Activated T-cell treated with anti-CD3 and anti-CD28 coated beads, Interleukin-2, amount 50 U/mL, for 72 hours (primary cell): ENCODE data around the gene MAPK13. TPM values are rescaled to one million over a fixed set of nuclear protein-coding genes. Genes with fewer than 3 reads are reported as not detected.
"Not testable (repeated sequence)": the region's sequence is repeated elsewhere in the genome, so short reads cannot be mapped to it uniquely, and the experiment has no call there.

ENCODE experiments used
- ATAC-seq, 2 donors: fragments of 150-1000 bp; cut with Tn5 transposase; replicated peaks in 1 of 2; 2 replicates each; pipeline ENCODE4 v1.10.0; 2021; ENCODE audit warnings: moderate library complexity in 2 of 2, mild to moderate bottlenecking in 1 of 2
- DNase-seq, 2 donors: peaks; one replicate each; pipeline ENCODE4 v3.0.0; 2021 to 2022; ENCODE audit warnings: mixed read lengths in 1 of 2
- H3K27ac Mint-ChIP-seq: one replicate; pipeline ENCODE4 v1.8.0; 2022; ENCODE audit warnings: mild to moderate bottlenecking, moderate library complexity, mixed read lengths
- H3K27me3 Mint-ChIP-seq: one replicate; pipeline ENCODE4 v1.8.0; 2022; ENCODE audit warnings: low read depth, mixed read lengths
- H3K36me3 Mint-ChIP-seq, 2 donors: one replicate each; pipeline ENCODE4 v1.8.0; 2022; ENCODE audit warnings: mixed read lengths in 2 of 2, mild to moderate bottlenecking in 1 of 2; ENCODE audit not compliant: insufficient read depth in 2 of 2
- H3K4me1 Mint-ChIP-seq: one replicate; pipeline ENCODE4 v1.8.0; 2022; ENCODE audit warnings: low read depth, mixed read lengths
- H3K4me3 Mint-ChIP-seq, 2 donors: one replicate each; pipeline ENCODE4 v1.8.0; 2022; ENCODE audit warnings: mild to moderate bottlenecking in 2 of 2, mixed read lengths in 2 of 2, moderate library complexity in 2 of 2
- H3K9me3 Mint-ChIP-seq, 2 donors: one replicate each; pipeline ENCODE4 v1.8.0; 2022; ENCODE audit warnings: mixed read lengths in 2 of 2
- total RNA-seq, 2 donors: library from RNA; stranded (reverse); gene quantifications; one replicate each; pipeline ENCODE4 v1.2.3, GENCODE V29; 2022

Gene MAPK13
- total RNA-seq, 2 donors from 2014 or later = 50.7 to 68.2 TPM

GRCh38 chr6:36125575-36125974 is 4.7 kb upstream of the MAPK13 start:
- ATAC-seq = no peak
- Mint-ChIP-seq H3K4me1 (peaks cover 80% of the 10 kb centered on the region), H3K4me3 (no peak overlapping the region), H3K9me3 (no peaks in the 10 kb centered on the region), H3K36me3 (no peaks in the 10 kb centered on the region), H3K27ac (no peak overlapping the region), H3K27me3 (no peaks in the 10 kb centered on the region)
- DNase-seq = no peak

DNA sequence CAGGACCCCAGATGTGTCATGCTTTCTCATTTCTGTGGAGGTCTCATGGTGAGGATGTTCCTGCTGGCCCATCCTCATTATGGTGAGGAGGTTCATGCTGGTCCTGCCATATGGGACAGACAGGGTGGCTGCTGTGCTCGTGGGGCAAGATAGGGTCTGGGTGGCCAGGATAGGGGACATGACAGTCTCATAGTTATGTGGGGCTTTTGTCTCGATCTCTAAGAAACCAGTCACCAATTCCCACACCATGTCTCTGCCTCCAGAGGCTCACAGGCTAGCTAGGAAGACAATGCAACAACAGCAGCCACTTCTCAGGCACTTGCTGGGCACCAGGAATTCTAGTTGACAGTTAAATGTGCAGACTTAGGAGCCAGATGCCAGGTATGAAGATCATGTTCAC is 4.2 kb upstream of the MAPK13 start:
- Mint-ChIP-seq H3K4me3 (no peak overlapping the region), H3K27ac (no peak overlapping the region), H3K36me3 (no peaks in the 10 kb centered on the region), H3K4me1 (peaks cover 74% of the 10 kb centered on the region), H3K27me3 (no peaks in the 10 kb centered on the region), H3K9me3 (no peaks in the 10 kb centered on the region)
- DNase-seq = no peak
- ATAC-seq = no peak

DNA sequence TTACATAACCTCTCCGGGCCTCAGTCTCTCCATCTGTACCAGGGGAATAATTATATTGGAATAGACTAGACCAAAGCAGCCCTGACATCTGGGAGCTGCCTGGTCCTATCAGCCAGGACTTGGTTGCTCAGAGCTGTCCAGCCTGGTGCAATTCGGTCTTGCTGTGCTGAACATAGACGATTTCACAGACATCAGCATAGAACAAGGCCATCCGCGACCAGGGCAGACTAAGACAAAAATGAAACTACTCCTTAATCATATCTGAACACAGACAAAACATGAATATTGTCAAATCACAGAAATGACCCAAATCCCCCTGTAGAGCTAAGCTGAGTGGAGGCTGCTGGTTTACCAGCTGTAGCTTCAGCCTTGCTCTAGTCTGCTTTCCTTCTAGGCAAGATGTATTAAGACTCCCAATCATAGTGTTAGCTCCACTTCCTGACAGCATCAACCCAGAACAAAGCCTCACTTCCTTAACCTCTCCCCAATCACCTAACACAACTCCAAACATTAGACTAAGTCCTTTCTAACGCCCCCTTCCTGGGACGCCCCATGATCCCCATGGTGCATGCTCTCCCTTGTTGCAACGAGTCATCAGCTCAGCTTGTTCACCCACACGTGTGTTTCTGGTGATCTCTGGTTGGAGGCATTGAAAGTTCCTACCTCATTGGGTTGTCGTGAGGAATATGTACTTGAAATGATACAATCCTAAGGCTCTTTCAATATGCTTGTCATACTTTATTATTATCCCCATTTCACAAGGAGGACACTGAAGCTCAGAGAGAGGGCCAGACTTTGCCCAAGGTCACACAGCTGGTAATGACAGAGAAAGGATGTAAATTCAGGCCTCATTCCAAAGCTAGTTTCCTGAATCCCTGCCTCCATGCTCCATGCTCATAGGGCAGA is 3.5 kb upstream of the MAPK13 start:
- H3K4me1 Mint-ChIP-seq = peaks cover 69% of the 10 kb centered on the region
- H3K9me3 Mint-ChIP-seq = no peaks in the 10 kb centered on the region
- peak overlapping the region; percentile 1 to 3 for H3K4me3 Mint-ChIP-seq
- DNase-seq (peak in 1 of 2 donors; percentile 26), ATAC-seq (no peak)
- no peaks in the 10 kb centered on the region for H3K36me3 Mint-ChIP-seq
- no peaks in the 10 kb centered on the region for H3K27me3 Mint-ChIP-seq
- H3K27ac Mint-ChIP-seq = peak overlapping the region; percentile 11

- ATAC-seq (no peak), DNase-seq (no peak)
- Mint-ChIP-seq H3K9me3 (no peaks in the 10 kb centered on the region), H3K27ac (no peak overlapping the region), H3K36me3 (no peaks in the 10 kb centered on the region), H3K27me3 (no peaks in the 10 kb centered on the region), H3K4me1 (peaks cover 69% of the 10 kb centered on the region), H3K4me3 (no peak overlapping the region)
Measured at GRCh38 chr6:36127462-36128016, 2.8 kb upstream of the MAPK13 start.

DNA sequence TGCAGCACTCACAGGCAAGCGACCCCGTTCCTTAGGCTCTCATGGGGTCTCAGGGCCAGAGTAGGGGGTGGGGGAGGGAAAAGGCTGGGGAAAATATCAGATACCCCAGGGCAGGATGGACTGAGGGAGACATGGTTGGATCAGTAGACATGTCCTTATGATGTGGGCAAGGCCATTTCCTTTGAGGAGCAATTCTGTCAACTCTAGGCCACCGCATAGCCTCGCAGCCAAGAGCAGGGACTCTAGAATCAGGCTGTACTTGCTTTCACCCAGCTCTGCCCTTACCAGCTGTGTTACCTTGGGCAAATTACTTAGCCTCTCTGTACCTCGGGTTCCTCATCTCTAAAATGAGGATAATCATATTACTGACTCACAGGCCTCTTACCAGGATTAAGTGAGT is 2.2 kb upstream of the MAPK13 start:
- Mint-ChIP-seq H3K27me3 (no peaks in the 10 kb centered on the region), H3K27ac (no peak overlapping the region), H3K4me3 (no peak overlapping the region), H3K4me1 (peaks cover 69% of the 10 kb centered on the region), H3K9me3 (no peaks in the 10 kb centered on the region), H3K36me3 (peaks cover 0 to 4% of the 10 kb centered on the region in 2 donors)
- DNase-seq = no peak
- ATAC-seq = no peak

- peaks cover 3 to 10% of the 10 kb centered on the region in 2 donors for H3K36me3 Mint-ChIP-seq
- ATAC-seq (no peak), DNase-seq (no peak)
- no peaks in the 10 kb centered on the region for H3K9me3 Mint-ChIP-seq
- peak overlapping the region; percentile 7 to 85 for H3K4me3 Mint-ChIP-seq
- no peak overlapping the region for H3K27ac Mint-ChIP-seq
- no peaks in the 10 kb centered on the region for H3K27me3 Mint-ChIP-seq
- peaks cover 69% of the 10 kb centered on the region for H3K4me1 Mint-ChIP-seq
Measured at GRCh38 chr6:36128793-36129192, 1.5 kb upstream of the MAPK13 start.

GRCh38 chr6:36129334-36129733 is 979 bp upstream of the MAPK13 start:
- H3K9me3 Mint-ChIP-seq, DNase-seq, H3K27me3 Mint-ChIP-seq, H3K27ac Mint-ChIP-seq, ATAC-seq: not testable (repeated sequence)
- peaks cover 64% of the 10 kb centered on the region for H3K4me1 Mint-ChIP-seq
- H3K36me3 Mint-ChIP-seq = peaks cover 4 to 12% of the 10 kb centered on the region in 2 donors
- peak overlapping the region; percentile 85 to 89 for H3K4me3 Mint-ChIP-seq

DNA sequence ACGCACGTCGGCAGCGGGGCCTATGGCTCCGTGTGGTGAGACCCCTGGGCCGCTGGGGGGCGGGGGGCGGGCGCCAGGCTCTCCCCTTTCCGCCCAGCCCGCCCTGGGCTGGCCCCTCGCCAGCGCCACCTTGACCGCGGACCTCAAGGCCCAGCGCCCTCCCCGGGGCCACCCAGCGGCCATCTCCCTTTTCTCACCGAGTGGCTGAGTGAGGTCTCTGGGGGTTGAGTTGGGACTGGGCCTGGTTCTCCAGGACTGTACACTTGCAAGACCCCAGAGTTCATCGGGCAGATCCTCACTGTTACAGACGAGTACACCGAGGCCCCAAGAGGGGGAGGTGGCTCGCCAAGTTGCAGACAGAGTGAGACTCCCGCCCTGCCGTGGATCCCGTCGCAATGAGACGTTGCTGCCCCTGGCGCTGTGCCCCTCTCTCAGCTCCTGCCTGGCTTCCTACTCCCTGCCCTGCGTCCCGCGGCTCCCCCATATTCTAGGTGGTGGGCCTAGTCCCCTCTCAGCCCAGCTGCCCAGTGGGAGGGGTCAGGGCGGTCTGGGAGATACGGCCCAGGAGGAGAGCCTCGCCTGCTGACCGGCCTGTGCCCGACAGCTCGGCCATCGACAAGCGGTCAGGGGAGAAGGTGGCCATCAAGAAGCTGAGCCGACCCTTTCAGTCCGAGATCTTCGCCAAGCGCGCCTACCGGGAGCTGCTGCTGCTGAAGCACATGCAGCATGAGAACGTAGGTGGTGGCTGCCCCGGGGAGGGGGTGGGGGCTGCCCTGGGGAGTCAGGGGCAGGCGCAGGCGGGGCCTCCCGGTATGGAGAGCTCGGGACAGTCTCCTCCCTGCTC is 576 bp downstream of the MAPK13 start:
- peak; percentile 77 to 78 for DNase-seq
- no peaks in the 10 kb centered on the region for H3K9me3 Mint-ChIP-seq
- peaks cover 5 to 14% of the 10 kb centered on the region in 2 donors for H3K36me3 Mint-ChIP-seq
- H3K4me1 Mint-ChIP-seq = peaks cover 61% of the 10 kb centered on the region
- H3K4me3 Mint-ChIP-seq = peak overlapping the region; percentile 77 to 85
- no peaks in the 10 kb centered on the region for H3K27me3 Mint-ChIP-seq
- ATAC-seq = peak; percentile 64 to 65
- peak overlapping the region; percentile 67 for H3K27ac Mint-ChIP-seq

- no peaks in the 10 kb centered on the region for H3K27me3 Mint-ChIP-seq
- peaks cover 53% of the 10 kb centered on the region for H3K4me1 Mint-ChIP-seq
- H3K36me3 Mint-ChIP-seq = peaks cover 5 to 14% of the 10 kb centered on the region in 2 donors
Measured at GRCh38 chr6:36131511-36132245, 1.4 kb downstream of the MAPK13 start.

DNA sequence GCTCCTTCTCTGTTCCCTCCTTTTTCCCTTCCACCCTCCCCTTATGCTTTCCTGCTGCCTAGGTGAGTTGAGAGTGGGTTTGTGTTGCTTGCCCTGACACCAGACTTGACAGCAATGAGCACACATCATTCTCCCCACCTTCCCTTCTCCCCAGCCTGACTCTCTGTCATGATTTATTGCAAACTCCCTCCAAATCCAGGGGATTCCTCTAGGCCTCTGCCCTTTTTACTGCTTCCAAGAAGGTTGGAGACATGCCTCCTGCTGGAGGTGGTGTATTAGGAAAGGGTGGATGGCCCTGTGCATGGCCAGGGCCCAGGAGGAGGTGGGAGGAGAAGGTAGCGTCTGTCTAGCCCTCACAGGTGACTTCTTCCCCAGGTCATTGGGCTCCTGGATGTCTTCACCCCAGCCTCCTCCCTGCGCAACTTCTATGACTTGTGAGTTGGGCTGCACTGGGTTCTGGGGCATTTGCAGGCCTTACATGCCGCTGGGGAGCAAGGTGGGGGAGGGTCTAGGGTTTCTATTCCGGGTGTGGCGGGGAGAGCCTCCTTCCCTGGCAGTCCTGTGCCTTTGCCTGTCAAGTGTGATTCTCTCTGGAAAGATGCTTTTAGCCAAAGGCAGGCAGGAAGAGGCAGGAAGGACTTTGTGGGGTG is 2.1 kb downstream of the MAPK13 start:
- no peaks in the 10 kb centered on the region for H3K9me3 Mint-ChIP-seq
- peak overlapping the region; percentile 77 to 85 for H3K4me3 Mint-ChIP-seq
- H3K36me3 Mint-ChIP-seq = peaks cover 5 to 14% of the 10 kb centered on the region in 2 donors
- ATAC-seq (no peak), DNase-seq (no peak)
- no peak overlapping the region for H3K27ac Mint-ChIP-seq
- H3K27me3 Mint-ChIP-seq = no peaks in the 10 kb centered on the region
- H3K4me1 Mint-ChIP-seq = peaks cover 46% of the 10 kb centered on the region

More at GRCh38 chr6:36131511-36132245, 1.4 kb downstream of the MAPK13 start:
- DNase-seq (peak; percentile 59 to 67), ATAC-seq (peak; percentile 80 to 84)
- Mint-ChIP-seq H3K9me3 (no peaks in the 10 kb centered on the region), H3K27ac (peak overlapping the region; percentile 67), H3K4me3 (peak overlapping the region; percentile 77 to 85)

DNA sequence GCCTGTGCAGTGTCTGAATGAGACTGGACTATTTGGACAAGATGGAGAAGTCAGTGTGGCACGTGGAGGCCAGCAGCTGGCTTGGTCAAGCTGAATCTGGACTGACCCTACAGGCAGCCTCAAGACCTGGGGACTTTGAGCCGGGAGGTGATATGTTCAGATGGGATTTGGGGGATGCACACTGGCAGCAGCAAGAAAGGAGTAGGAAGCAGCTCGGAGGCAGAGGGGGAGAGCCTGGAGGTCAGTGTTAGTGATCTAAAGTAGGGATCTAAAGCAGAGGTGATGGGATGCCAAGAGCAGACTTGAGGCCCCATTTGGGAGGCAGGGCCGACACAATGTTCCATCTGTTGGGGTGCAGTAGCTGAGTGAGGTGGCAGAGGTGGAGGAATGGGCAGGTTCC is 2.8 kb downstream of the MAPK13 start:
- no peak for DNase-seq
- Mint-ChIP-seq H3K27me3 (no peaks in the 10 kb centered on the region), H3K4me3 (no peak overlapping the region), H3K9me3 (no peaks in the 10 kb centered on the region), H3K27ac (peak overlapping the region; percentile 23), H3K4me1 (peaks cover 39% of the 10 kb centered on the region), H3K36me3 (peaks cover 5 to 14% of the 10 kb centered on the region in 2 donors)
- no peak for ATAC-seq

- Mint-ChIP-seq H3K9me3 (no peaks in the 10 kb centered on the region), H3K4me3 (no peak overlapping the region), H3K27ac (no peak overlapping the region), H3K36me3 (peaks cover 5 to 14% of the 10 kb centered on the region in 2 donors), H3K27me3 (no peaks in the 10 kb centered on the region), H3K4me1 (peaks cover 34% of the 10 kb centered on the region)
- DNase-seq (no peak), ATAC-seq (no peak)
Measured at GRCh38 chr6:36133912-36134311, 3.6 kb downstream of the MAPK13 start.
